SK-N-SH (cell line): ENCODE data around the gene DGKZ.

Source experiments
- CTCF ChIP-seq: fragments of 200-600 bp; sonication (generic); IDR thresholded peaks from 2 replicates; pipeline ENCODE4 v1.6.1; 2017; ENCODE audit warnings: antibody characterized with exemption, mild to moderate bottlenecking, moderate library complexity
- EZH2phosphoT487 ChIP-seq: fragments of 200-600 bp; sonication (generic); IDR thresholded peaks from 2 replicates; pipeline ENCODE4 v1.6.1; 2017; ENCODE audit warnings: low read depth, mixed run types, mild to moderate bottlenecking, antibody characterized with exemption, moderate library complexity, borderline replicate concordance
- POLR2AphosphoS5 ChIP-seq: IDR thresholded peaks from 2 replicates; pipeline ENCODE4 v1.6.1; 2012; ENCODE audit warnings: low read depth, low read length
- TEAD4 ChIP-seq: IDR thresholded peaks from 2 replicates; pipeline ENCODE4 v1.4.0; 2012; ENCODE audit warnings: mild to moderate bottlenecking, borderline replicate concordance; ENCODE audit not compliant: insufficient read depth

- no peak for TF ChIP-seq CTCF
- TF ChIP-seq EZH2phosphoT487 = no peak
- no peak for TF ChIP-seq POLR2AphosphoS5
- TF ChIP-seq TEAD4 = no peak
These were observed 511 bp downstream of the DGKZ start for GRCh38 chr11:46347637-46348311.
